Posterior vena cava (tissue), 2 donors: Measurements from ENCODE around the gene ALPG. TPM values are rescaled to one million over a fixed set of nuclear protein-coding genes. Genes with fewer than 3 reads are reported as not detected.
"Not testable (repeated sequence)": the region's sequence is repeated elsewhere in the genome, so short reads cannot be mapped to it uniquely, and the experiment has no call there.

ENCODE experiments used
- DNase-seq: peaks from one replicate; pipeline ENCODE4 v3.0.0-alpha.2; 2020; ENCODE audit warnings: low spot score
- intact Hi-C, 2 donors: fragments of 100-400 bp; cut with DNase I; formaldehyde crosslinking; loops; one replicate each; pipeline versions ENCODE4 v1.14.1 to v1.14.2; 2022 to 2023
- total RNA-seq, 2 donors: library from RNA; stranded (reverse); fragmentation: NEBNext Ultra II Directional; extraction: Animal tissue kit (Norgen Biotek cat#: 25700); gene quantifications; one replicate each; pipeline ENCODE4 v1.2.1, GENCODE V29; 2021
- donor health status: DM: yes; HTN: yes; CAD: no.
- donor health status: DM: yes; HTN: yes; CAD: no.

The ALPG gene
- total RNA-seq, 2 donors from 2014 or later, result not detected

DNA sequence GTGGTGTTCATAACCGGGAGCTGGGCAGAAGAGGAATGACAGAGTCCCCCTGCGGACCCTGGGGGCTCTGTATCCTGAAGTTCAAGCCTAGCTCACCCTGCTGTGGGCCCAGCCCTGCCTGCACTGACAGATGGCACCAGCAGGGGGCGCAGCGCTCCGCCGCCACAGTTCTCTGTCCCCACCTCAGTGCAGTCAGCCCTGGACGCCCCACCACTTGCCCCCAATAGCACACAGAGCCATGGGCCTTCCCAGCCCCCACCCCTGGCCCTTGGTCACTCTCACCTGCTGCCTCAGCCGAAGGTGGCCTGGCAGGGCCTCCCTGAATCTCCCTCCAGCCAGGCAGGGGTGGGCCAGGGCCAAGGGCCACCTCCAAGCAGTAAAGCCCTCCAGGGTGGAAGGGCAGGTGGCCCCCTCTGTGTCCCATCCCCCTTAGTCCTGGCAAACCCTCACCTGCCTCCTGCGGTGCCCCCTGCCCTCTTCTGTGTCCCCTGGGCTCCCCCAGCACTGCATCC is 39.7 kb downstream of the ALPG start:
- intact Hi-C loops, result loop anchor here in 1 of 2 donors (10.0 kb wide), 1 partner anchor 78 kb away; the partner anchor contains the start of genes CHRND and PRSS56
- DNase-seq, result not testable (repeated sequence)

DNA sequence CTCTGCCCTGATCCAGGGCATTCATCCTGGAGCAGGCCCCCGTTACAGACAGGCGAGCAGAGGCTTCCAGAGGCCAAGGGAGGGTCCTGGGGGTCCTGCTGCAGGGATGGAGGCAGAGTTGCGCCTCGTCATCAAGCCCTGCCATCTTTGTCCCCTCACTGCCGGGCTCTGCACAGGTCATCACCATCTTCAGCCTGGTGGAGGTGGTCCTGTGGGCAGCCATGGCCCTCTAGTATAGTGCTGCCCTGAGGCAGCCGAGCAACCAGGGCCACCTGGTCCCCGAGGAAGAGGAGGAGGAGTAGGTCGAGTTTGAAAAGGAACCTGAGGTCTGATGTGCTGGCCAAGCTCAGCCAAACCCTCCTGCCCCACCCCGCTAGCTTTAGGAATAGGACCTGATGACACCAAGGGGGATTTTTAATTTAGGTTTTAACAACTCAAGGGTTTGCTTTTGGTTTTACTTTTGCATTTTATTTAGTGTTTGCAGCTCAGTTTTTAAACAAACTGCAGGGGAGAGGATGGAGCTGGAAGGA is 40.5 kb downstream of the ALPG start:
- DNase-seq, result no peak

DNA sequence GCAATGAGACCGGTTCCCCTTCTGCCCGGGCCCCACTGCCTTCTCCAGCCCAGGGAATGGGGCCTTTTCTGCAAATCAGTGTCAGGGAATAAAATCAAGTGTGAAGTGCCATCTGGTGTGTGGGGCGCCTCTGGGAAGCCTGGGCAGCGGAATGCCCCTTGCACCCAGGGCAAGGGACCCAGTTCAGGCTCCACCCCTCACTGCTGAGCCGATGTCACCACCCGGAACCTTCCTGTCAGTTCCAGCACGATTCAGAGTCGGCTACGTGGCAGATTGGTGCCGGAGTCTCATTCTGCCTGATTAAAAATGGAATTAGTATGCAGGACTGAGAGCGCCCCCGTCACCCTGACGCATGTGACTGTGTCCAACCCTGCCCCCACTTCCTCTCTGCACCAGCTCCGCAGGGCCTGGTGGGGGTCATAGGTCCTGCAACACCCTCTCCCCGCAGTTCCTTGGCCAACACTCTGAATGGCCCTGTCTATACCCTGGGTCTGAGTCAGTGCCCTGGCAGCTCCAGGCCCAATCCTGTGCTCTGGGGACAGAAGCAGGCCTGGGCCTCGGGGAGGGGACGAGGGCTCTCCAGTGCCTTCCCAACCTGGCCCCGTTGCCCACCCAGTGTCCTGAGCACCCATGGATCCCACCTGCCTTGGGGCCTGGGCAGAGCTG is 41.1 kb downstream of the ALPG start:
- no peak for DNase-seq
- intact Hi-C loops, result loop anchor here in 1 of 2 donors (10.0 kb wide), 1 partner anchor 77 kb away; the partner anchor contains the start of genes CHRND and PRSS56

More for the DNA sequence above, 40.5 kb downstream of the ALPG start:
- intact Hi-C loops, result loop anchor here in 1 of 2 donors (10.0 kb wide), 1 partner anchor 78 kb away; the partner anchor contains the start of genes CHRND and PRSS56

DNA sequence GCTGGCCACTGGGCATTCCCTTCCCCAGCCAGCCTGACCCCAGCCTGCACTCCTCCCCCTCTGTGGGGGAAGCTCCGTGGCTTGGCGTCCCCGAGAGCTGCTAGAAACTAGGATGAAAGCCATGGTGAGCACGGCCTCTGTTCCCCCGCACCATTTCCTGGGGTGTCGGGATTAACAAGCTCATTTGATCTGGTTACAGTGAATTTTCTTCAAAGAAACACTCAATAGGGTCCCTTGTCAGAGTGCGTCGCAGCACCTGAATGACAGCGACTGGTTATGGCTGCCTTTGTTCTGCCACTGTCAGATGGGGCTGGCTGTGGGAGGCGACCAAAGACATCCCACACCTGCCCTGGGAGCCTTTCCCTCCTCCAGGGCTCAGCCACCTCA is 41.7 kb downstream of the ALPG start:
- intact Hi-C loops, result loop anchor here in 1 of 2 donors (10.0 kb wide), 1 partner anchor 77 kb away; the partner anchor contains the start of genes CHRND and PRSS56
- DNase-seq, result no peak

DNA sequence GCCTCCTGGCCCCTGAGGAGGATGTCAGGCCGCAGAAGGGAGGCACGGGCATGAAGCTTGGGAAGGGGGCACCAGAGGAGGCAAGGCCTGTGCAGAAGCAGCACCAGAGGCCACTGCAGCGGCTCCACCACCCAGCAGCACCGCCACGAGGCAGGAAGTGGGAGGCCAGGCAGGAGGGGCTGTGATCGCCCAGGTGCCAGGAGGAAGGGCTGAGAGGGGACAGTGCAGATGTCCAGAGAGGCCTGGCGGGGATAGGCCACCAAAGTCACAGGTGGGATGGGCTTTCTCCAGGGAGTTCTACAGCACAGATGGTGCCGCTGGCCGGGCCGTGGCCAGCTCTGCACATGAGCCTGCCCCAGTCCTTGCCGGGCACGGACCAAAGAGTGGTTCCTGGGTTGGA is 43.3 kb downstream of the ALPG start:
- DNase-seq, result peak; percentile 72
- intact Hi-C loops, result loop anchor here in 1 of 2 donors (10.0 kb wide), 1 partner anchor 75 kb away; the partner anchor contains the start of genes CHRND and PRSS56

DNA sequence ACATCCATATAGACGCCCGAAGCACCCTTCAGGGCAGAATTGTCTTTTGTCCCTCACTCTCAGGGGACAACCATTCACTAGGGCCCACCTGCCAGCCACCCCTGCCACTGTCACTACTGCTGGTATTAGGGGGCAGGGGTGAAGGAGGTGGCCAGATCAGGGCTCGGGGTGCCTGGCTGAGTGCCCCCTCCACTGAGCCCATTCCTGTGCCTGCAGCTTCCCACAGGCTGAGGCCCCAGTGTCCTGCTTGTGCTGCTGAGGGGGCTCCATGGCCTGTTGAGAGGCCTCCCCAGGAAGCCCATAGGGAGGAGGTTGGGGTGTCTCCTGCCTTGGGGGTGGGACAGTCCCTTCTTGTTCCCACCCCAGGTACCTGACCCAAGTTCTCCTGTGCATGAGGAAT is 45.0 kb downstream of the ALPG start:
- intact Hi-C loops, result not testable (repeated sequence)
- peak; percentile 64 for DNase-seq

DNA sequence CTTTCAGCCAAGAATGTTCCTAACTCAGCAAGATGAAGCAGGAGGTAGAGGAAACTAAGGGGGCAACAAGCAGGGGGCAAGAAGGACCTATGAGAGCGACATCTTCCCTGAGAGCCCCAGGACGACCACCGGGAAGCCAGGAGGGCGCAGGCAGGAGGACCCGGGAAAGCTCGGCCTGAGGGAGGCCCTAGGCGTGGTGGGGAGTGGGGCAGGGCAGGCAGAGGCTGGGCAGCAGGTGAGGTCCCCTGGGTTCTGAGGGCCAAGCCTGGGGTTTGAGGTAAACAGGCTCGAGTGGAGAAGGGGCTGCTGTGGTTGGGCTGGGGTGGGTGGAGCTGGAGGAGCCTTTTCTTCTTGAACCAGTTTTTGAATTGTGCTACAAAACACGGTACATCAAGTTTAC is 48.0 kb downstream of the ALPG start:
- DNase-seq, result peak; percentile 19
- intact Hi-C loops, result no loop called here

DNA sequence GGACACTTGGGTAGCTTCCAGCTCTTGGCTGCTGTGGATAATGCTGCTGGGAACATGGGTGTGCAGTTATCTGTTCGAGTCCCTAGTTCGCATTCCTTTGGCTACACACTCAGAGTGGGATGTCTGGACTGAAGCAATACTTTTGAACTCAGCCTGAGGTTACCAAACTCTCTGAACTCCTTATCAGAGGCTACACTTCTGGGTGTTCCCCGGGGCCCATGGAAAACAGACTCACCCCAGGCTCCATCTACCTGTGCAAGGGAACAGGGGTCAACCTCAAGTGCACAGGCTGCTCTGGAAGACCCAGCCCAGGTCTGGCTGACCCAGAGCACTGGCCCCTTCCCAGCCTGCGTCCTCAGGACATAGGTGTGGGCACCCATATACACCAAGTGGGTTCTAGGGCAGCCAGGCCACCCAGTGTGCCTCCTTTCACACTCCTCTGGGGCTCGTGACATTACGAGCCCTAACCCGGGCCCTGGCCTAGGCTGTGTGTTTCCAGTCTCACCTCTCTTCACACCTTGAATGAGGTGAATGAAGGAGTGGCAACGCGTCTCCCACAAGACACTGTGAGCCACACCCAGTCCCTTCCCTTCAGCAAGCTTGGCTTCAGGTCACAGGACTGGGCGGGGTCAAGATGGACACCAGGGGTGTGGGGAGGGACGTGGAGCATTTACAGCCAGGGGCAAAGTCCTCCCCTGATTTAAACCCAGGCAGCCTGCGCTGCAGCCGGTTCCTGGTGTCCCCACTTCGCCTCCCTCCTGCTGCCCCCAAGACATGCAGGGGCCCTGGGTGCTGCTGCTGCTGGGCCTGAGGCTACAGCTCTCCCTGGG is 49.0 kb downstream of the ALPG start, which contains the start of gene ALPI:
Gene ALPI (plus strand): TSS at position 728 of the 830 bp plus-strand sequence. CDS start 47 bp downstream, at position 775.
- intact Hi-C loops, result no loop called here
- peak; percentile 62 for DNase-seq

DNA sequence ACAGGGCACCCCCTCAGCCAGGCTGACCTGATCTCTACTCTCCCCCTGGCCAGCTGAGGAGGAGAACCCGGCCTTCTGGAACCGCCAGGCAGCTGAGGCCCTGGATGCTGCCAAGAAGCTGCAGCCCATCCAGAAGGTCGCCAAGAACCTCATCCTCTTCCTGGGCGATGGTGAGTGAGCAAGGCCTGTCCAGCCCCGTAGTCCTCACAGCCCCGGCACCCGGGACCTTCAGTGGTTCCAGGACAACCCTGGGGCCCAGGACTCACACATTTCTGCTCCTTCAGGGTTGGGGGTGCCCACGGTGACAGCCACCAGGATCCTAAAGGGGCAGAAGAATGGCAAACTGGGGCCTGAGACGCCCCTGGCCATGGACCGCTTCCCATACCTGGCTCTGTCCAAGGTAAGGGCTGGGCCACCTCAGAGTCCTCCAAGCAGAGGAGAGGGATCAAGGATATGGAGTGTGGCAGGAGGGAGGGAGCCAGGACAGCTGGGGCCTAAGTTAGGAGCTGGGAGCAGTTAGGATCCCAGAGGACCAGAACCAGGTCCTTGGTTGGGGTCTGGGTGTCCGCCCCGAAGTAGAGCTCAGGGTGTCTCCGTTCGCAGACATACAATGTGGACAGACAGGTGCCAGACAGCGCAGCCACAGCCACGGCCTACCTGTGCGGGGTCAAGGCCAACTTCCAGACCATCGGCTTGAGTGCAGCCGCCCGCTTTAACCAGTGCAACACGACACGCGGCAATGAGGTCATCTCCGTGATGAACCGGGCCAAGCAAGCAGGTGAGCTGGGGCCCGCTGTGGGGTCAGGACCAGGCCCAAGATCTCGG is 49.9 kb downstream of the ALPG start:
- DNase-seq, result peak; percentile 79
- intact Hi-C loops, result no loop called here

DNA sequence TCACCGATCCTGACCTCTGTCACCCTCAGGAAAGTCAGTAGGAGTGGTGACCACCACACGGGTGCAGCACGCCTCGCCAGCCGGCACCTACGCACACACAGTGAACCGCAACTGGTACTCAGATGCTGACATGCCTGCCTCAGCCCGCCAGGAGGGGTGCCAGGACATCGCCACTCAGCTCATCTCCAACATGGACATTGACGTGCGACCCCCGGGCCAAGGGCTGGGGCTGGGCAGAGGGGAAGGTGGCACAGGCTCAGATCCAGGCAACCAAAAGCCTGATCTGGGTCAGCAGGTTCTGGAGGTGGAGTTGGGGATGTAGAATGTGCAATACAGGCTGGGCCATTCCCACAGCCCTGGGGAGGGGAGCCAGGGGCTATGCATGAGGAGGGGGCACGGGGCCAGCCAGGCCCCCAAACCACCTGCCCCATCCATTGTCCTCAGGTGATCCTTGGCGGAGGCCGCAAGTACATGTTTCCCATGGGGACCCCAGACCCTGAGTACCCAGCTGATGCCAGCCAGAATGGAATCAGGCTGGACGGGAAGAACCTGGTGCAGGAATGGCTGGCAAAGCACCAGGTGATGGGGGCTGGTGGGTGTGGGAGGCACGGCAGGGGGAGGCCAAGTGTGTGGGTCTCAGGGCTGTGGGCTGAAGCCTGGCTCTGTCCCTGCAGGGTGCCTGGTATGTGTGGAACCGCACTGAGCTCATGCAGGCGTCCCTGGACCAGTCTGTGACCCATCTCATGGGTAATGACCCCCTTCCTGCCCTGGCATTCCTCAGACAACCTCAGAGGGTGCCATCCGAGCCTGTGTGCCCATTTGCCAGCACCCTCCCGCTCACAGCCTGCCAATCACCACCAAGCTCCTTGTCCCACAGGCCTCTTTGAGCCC is 50.7 kb downstream of the ALPG start:
- peak; percentile 56 for DNase-seq
- intact Hi-C loops, result no loop called here

DNA sequence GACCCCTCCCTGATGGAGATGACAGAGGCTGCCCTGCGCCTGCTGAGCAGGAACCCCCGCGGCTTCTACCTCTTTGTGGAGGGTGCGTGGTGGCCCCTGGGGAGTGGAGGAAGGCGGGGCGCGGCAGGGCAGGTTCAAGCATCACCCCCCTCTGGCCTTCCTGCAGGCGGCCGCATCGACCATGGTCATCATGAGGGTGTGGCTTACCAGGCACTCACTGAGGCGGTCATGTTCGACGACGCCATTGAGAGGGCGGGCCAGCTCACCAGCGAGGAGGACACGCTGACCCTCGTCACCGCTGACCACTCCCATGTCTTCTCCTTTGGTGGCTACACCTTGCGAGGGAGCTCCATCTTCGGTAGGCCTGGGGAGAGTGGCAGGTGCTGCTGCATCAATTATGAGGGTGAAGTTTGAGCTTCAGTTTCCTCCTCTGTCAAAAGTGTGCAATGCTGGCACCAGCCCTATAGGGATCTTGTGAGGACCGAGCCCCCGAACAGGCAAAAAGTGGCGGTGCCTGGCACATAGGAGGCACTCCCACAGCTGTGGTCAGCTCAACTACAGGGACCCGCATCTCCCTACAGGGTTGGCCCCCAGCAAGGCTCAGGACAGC is 51.5 kb downstream of the ALPG start:
- no peak for DNase-seq
- intact Hi-C loops, result no loop called here

DNA sequence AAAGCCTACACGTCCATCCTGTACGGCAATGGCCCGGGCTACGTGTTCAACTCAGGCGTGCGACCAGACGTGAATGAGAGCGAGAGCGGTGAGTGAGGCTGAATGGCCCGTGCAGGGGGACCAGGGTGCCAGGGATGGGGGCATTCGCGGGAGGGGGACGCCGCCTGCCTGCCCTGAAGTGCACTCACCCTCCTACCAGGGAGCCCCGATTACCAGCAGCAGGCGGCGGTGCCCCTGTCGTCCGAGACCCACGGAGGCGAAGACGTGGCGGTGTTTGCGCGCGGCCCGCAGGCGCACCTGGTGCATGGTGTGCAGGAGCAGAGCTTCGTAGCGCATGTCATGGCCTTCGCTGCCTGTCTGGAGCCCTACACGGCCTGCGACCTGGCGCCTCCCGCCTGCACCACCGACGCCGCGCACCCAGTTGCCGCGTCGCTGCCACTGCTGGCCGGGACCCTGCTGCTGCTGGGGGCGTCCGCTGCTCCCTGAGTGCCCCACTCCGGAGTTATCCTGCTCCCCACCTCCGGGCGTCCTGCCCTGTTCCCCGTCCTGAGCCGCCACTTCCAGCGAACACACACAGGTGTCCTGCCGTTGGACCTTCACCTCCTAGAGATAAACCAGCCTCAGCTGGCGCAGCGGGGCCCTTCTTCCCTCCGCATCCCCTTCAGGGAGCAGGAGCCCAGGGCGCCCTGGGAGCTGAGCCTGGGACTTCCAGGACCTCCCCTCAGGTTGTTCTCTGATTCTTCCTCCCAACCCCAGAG is 52.2 kb downstream of the ALPG start:
- intact Hi-C loops, result no loop called here

DNA sequence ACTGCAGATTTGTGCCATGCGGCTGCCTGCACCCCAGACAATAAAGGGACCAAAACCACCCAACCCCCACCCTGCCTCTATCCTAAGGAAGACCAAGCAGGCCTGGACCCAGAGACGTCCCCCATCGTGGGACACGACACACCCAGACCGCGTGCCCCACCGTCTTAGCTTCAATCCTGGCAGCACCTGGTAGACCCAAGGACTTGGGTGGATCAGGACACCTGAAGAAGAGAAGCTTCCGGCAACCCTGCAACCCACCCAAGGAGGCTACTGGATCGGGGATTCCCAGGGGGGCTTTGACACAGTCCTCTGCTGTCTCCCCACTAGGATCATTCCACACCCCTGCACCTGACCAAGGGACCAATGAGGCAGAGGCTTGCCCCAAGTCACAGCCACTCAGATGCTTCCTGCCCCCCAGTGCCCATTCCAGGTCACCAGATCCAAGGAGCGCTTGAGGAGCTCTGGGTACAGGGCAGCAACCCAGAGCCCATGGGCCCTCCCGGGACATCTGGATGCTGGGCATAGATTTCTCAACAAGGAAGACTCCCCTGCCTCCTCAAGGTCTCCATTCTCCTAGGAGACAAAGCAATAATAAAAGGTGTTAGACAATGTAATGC is 52.9 kb downstream of the ALPG start:
- peak; percentile 55 for DNase-seq
- intact Hi-C loops, result no loop called here

More for the DNA sequence above, 52.2 kb downstream of the ALPG start:
- peak; percentile 79 for DNase-seq

DNA sequence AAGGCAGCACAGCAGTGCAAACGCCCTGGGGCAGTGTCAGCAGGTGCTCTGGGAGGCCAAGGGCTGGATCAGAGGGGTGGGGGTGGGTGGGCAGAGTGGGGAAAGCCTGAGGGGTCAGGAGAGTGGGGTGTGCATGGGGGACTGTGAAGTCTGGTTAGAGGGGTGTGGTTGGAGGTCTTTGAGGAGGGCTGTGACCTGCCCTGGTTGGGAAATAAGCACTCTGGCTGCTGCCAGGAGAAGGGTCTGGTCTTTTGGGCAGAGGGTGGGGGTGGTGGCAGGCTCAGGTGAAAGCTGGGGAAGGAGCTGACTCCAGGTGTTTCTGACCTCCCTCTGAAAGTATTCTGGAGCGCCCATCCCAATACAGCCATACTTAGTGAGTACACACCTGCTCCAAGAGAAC is 53.5 kb downstream of the ALPG start:
- DNase-seq, result no peak
- intact Hi-C loops, result no loop called here
